Activated T-cell treated with anti-CD3 and anti-CD28 coated beads, Interleukin-2, amount 50 U/mL, for 24 hours (primary cell): ENCODE results near the gene PARVG.

Experiments
- DNase-seq: peaks from one replicate; pipeline ENCODE4 v3.0.0-alpha.2; 2020
- H3K27ac Mint-ChIP-seq: 2 replicates; pipeline ENCODE4 v1.8.0; 2020; ENCODE audit warnings: mild to moderate bottlenecking, mixed read lengths
- H3K27me3 Mint-ChIP-seq: 2 replicates; pipeline ENCODE4 v1.8.0; 2020; ENCODE audit warnings: mixed read lengths
- H3K36me3 Mint-ChIP-seq: 2 replicates; pipeline ENCODE4 v1.8.0; 2020; ENCODE audit warnings: low read depth, mixed read lengths
- H3K4me1 Mint-ChIP-seq: 2 replicates; pipeline ENCODE4 v1.8.0; 2020; ENCODE audit warnings: low read depth, mixed read lengths
- H3K4me3 Mint-ChIP-seq: 2 replicates; pipeline ENCODE4 v1.8.0; 2020; ENCODE audit warnings: mild to moderate bottlenecking, moderate library complexity, mixed read lengths
- H3K9me3 Mint-ChIP-seq: 2 replicates; pipeline ENCODE4 v1.8.0; 2020; ENCODE audit warnings: mixed read lengths

The PARVG gene

DNA sequence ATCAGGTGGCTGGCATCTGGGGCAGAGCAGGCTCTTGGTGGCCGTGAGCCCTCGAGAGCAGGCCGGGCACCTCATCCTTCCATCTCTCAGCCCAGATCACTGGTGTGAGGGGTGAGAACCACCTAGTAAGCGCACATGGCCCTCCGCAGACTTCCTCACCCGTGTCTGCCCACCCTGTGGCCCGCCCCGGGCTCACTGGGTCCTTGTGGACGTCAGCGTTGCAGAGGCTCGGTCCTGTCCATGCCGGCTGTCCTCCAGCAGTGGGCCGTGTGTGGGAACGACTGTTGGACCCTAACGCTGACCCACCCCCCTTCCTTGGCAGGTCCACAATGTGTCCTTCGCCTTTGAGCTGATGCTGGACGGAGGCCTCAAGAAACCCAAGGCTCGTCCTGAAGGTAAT lies 17.2 kb upstream of the PARVG start:
- Mint-ChIP-seq H3K4me1 (no peaks in the 10 kb centered on the region), H3K36me3 (peaks cover 5% of the 10 kb centered on the region), H3K9me3 (no peaks in the 10 kb centered on the region), H3K27me3 (no peaks in the 10 kb centered on the region), H3K4me3 (no peak overlapping the region), H3K27ac (no peak overlapping the region)
- no peak for DNase-seq

DNA sequence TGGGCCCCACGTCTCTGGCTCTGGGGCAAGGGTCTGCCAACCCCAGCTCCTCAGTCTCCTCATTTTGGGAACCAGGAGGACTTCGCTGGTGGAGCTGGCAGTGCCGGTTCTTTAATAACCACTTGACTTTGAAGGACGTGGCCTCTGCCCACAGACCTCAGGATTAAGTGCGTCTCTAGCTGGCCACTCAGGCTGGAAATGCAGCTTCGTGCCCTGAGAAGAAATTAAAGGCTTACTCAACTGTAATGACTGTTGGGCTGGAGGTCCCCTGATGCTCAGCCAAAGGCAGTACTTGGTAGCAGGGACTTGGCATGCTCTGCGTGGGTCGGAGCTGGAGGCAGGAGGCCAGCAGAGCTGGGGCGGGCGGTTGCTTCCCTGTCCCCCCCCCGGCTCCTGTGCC lies 16.7 kb upstream of the PARVG start:
- no peaks in the 10 kb centered on the region for H3K27me3 Mint-ChIP-seq
- H3K36me3 Mint-ChIP-seq = peaks cover 3% of the 10 kb centered on the region
- H3K4me1 Mint-ChIP-seq = no peaks in the 10 kb centered on the region
- no peak for DNase-seq
- H3K9me3 Mint-ChIP-seq = no peaks in the 10 kb centered on the region
- no peak overlapping the region for H3K27ac Mint-ChIP-seq
- no peak overlapping the region for H3K4me3 Mint-ChIP-seq

DNA sequence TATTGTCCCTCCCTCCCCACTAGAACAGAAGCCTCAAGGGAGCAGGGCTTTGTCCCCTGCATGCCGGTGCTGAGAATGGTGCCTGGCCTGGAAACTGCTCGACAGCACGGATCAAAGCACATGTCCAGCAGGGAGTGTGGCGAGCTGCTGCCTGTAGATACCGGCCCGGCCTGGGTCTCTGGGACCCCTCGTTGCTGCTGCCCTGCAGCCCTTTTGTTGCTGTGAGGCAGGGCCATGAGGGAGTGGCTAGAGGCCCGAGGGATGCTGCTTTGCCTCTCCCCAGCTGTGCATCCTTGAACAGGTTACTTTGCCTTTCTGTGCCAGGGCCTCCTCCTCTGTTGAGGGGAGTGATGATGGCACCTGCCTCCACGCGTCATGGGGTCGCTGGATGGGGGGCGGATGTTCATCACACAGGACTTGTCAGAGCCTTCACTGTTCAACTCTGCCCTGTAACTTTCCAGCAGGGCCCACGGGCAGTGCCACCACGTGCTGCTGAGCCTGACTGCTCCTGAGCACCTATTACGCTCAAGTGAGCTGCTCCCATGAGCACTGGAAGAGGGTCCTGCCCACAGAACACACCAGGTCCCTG lies 15.3 kb upstream of the PARVG start:
- Mint-ChIP-seq H3K4me1 (no peaks in the 10 kb centered on the region), H3K9me3 (no peaks in the 10 kb centered on the region), H3K4me3 (no peak overlapping the region), H3K27me3 (no peaks in the 10 kb centered on the region), H3K27ac (no peak overlapping the region), H3K36me3 (no peaks in the 10 kb centered on the region)
- no peak for DNase-seq

DNA sequence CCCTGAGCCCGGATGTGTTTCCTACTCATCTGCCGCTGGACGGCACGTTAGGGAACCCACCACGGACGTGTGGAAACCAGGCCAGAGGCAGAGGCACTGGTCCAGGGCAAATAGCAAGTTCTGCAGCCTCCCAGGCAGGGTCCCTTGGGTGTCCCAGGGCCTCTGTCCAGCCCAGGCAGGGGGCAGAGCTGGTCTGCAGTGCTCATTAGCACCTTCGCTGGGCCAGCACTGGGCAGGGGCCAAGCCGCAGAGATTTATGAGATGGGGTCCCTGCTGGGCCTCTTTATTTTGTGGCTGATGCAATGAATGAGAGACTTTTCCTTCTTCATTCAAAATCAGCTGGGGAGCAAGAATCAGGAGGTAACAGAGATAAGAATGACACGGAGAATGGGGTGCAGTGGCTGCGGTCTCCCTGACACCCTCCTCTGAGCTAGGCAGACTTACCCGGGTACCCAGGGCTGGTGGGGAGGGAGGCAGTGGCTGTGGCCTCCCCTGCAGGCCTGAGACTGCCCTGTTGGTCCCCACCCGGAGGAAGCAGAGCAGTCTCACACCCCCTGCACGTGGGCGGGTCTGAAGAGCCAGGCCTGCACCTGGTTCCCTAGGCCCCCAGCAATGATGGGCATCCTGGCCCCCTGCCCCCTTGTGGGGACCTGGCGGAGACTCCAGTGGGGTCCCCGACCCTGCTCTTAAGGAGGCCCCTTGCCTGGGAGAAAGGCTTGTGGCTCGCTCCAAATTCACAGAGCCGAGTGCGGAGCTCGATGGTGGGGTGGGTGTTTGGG lies 14.0 kb upstream of the PARVG start:
- Mint-ChIP-seq H3K4me3 (no peak overlapping the region), H3K4me1 (no peaks in the 10 kb centered on the region), H3K9me3 (no peaks in the 10 kb centered on the region), H3K27ac (no peak overlapping the region), H3K36me3 (no peaks in the 10 kb centered on the region), H3K27me3 (no peaks in the 10 kb centered on the region)
- no peak for DNase-seq

DNA sequence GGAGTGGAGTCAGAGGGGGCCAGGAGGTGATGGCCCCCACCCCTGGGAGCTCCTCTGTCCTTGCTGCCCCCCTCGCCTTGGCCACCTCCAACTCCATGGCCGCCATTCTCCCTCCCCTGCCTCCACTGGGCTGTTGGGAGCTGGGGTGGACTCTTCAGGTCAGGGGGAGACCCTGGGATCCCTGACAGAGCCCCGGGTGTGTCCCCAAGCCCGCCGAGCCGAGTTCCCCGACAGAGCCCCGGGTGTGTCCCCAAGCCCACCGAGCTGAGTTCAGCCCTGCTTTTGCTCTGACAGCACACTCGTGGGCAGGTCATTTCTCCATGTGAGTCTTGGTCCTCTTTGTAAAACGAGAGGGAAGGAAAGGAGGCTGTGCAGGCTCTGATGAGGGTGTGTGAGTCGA lies 13.2 kb upstream of the PARVG start:
- Mint-ChIP-seq H3K4me1 (peaks cover 3% of the 10 kb centered on the region), H3K36me3 (no peaks in the 10 kb centered on the region), H3K27me3 (no peaks in the 10 kb centered on the region), H3K9me3 (no peaks in the 10 kb centered on the region), H3K27ac (no peak overlapping the region), H3K4me3 (no peak overlapping the region)
- DNase-seq = no peak

DNA sequence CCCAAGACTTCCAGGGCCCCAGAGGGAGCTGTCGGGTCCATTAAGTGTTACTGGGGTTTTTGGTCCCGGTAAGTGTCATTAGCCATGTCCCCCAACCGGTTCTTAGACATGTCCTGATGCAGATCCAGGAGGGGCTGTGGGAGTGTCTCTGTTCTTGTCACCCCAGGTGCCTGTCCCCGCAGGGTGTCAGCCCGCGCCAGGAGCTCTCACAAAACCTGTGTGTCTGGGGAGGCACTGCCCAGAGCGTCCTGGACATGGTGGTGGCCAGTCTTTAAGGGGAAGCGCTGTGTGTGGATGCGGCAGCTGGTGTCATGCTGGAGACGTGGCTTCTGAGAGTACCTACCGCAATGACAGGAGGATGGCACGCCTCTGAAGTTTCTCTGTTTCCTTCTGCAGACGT lies 12.5 kb upstream of the PARVG start:
- no peak overlapping the region for H3K27ac Mint-ChIP-seq
- no peak overlapping the region for H3K4me3 Mint-ChIP-seq
- no peak for DNase-seq
- no peaks in the 10 kb centered on the region for H3K9me3 Mint-ChIP-seq
- H3K36me3 Mint-ChIP-seq = no peaks in the 10 kb centered on the region
- H3K27me3 Mint-ChIP-seq = no peaks in the 10 kb centered on the region
- peaks cover 4% of the 10 kb centered on the region for H3K4me1 Mint-ChIP-seq

DNA sequence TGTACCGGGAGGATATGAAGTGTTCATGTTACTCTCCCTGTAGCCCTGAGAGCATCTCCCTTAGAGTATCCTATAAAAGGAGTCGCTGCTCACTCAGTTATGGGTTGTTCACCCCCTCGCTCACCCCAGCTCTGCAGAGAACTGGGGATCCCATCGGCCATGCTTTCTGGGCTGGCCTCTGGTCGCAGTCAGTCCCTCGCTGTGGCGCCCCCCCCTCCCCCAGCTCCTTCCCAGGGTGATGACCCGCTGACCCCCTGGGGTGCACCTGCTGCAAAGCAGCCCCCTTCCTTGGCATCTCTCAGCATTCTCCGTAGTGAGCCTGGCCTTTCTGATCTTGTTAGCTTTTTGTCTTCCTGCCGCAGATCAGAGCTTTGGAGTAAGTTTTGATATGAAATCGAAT lies 10.3 kb upstream of the PARVG start:
- Mint-ChIP-seq H3K27me3 (no peaks in the 10 kb centered on the region), H3K27ac (no peak overlapping the region), H3K36me3 (no peaks in the 10 kb centered on the region), H3K4me3 (no peak overlapping the region), H3K4me1 (peaks cover 4% of the 10 kb centered on the region), H3K9me3 (no peaks in the 10 kb centered on the region)
- no peak for DNase-seq

DNA sequence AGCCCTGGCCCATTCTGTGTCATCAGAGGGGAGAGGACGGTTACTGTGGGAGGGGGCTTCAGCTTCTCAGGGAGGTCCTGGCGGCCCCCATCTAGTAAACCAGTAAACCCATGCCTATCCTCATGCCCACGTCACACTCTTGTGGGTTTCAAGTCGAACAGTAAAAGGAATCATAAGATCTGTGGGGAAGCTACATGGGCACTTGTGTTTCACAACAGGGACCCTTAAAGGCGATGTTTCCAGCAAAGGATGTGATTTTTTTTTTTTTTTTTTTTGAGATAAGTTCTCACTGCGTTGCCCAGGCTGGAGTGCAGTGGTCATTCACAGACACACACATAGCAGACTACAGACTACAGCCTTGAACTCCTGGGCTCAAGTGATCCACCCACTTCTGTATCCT lies 9.2 kb upstream of the PARVG start:
- Mint-ChIP-seq H3K27me3 (no peaks in the 10 kb centered on the region), H3K9me3 (no peaks in the 10 kb centered on the region), H3K4me3 (no peak overlapping the region), H3K4me1 (peaks cover 4% of the 10 kb centered on the region), H3K27ac (no peak overlapping the region), H3K36me3 (no peaks in the 10 kb centered on the region)
- DNase-seq = no peak

DNA sequence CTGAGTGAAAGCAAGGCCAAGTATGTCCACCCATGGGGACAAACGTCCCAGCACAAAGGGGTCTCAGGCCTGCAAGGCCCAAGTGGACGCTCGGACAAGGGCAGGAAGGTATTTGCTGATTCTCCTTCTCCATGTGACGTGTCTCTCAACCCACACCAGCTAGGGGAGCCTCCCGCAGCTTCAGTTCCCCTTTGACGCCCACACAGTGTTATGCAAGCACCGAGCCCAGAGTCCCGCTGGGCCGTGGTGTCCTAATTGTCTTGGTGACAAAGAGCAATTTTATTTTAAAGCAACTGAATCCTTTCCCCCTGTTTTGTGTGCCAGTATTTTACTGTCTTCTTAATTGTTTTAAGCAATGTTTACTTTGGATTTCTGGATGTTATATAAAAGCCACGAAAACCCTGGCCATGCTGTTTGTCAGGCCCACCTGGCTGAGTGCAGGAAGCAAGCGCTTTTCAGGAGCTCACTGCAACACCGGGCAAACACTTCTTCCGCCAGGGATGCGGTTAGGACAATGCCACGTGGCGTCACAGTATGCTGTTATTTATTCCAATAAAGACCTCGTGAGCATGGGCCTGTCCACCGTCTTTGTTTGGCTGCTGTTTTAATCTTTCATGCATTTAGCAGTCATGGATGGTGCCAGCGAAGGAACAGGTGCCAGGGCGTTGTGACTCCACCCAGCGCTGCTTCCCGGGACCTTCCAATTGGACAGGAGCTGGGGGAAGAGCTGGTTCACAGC lies 8.2 kb upstream of the PARVG start:
- no peak overlapping the region for H3K27ac Mint-ChIP-seq
- H3K4me1 Mint-ChIP-seq = peaks cover 4% of the 10 kb centered on the region
- no peaks in the 10 kb centered on the region for H3K9me3 Mint-ChIP-seq
- DNase-seq = no peak
- no peak overlapping the region for H3K4me3 Mint-ChIP-seq
- no peaks in the 10 kb centered on the region for H3K27me3 Mint-ChIP-seq
- no peaks in the 10 kb centered on the region for H3K36me3 Mint-ChIP-seq

DNA sequence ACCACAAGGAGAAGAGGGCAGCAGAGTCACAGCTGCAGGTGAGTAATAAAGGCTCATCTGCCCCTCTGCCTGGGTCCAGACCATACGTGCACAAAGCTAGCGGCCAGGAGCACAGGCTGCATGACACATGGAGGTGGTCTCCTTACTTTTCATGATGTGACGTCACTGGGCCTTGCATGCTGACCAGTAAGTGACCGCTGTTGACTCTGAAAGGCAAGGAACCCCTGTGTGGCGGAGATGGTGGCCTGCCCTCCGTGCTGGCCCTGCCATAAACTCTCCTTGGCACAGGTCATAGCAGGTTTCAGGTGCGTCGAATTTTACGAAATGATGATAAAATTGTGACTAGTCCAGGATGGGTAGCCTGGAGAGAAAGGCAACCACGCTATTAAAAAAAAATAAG lies 7.6 kb upstream of the PARVG start:
- no peak overlapping the region for H3K27ac Mint-ChIP-seq
- no peaks in the 10 kb centered on the region for H3K36me3 Mint-ChIP-seq
- H3K4me1 Mint-ChIP-seq = peaks cover 4% of the 10 kb centered on the region
- no peaks in the 10 kb centered on the region for H3K9me3 Mint-ChIP-seq
- H3K4me3 Mint-ChIP-seq = no peak overlapping the region
- no peaks in the 10 kb centered on the region for H3K27me3 Mint-ChIP-seq
- no peak for DNase-seq

DNA sequence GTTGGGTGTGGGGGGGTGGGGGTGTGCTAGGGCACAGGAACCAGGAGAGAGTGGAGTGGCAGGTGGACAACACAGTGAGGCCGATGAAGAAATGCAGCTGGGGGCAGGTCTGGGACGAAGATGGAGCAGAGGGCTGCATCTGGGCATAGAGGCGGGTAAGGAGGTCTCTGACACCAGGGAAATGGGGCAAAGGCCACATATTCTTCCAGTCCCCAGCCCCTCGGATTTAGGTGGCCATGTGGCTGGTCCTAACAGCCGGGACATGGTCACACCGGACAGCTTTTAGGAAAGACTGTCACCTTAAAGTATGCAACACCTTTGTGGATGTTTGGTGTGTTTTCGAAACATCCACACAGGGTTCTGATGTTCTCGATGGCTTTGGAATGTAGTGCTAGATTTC lies 5.0 kb upstream of the PARVG start:
- Mint-ChIP-seq H3K27ac (no peak overlapping the region), H3K27me3 (no peaks in the 10 kb centered on the region), H3K9me3 (no peaks in the 10 kb centered on the region), H3K4me3 (no peak overlapping the region), H3K36me3 (no peaks in the 10 kb centered on the region), H3K4me1 (peaks cover 10% of the 10 kb centered on the region)
- no peak for DNase-seq

DNA sequence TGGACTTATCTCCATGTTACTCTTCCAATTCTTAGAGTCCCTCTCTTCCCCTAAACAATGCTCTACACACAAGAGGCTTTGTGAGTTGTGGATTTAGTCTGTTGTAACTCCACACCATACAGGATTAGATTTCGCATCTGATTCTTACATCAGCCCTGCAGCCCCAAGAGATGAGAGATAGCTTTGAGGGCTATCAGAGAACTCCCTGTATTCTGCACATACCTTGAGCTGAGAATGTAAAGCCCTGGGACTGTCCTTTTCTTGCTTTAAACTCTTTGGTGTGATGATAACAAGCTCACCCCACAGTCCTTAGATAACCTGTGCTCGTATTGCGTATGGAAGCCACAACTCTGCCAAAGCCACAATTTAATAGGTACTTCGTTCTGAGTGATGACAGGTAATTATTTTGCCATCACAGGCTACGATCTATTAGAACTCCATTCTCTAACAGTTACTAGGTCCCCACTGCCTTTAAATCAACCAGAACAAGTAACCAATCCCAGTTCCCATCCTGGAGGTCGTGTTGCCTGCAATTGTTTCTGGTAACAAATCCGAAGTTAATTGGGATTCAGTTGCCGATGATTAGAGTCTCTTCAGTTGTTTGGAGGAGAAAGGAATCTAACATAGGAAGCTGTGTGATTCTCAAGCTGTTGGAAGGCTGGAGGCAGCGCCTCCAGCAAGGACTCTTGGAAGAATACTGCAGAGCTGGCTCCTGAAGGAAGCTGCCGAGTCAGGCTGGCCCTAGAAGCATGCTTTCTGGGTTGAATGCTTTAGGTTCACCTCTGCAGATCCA lies 1.3 kb upstream of the PARVG start:
- Mint-ChIP-seq H3K9me3 (no peaks in the 10 kb centered on the region), H3K27me3 (no peaks in the 10 kb centered on the region), H3K4me1 (peaks cover 26% of the 10 kb centered on the region), H3K36me3 (peaks cover 20% of the 10 kb centered on the region), H3K27ac (no peak overlapping the region), H3K4me3 (no peak overlapping the region)
- no peak for DNase-seq

DNA sequence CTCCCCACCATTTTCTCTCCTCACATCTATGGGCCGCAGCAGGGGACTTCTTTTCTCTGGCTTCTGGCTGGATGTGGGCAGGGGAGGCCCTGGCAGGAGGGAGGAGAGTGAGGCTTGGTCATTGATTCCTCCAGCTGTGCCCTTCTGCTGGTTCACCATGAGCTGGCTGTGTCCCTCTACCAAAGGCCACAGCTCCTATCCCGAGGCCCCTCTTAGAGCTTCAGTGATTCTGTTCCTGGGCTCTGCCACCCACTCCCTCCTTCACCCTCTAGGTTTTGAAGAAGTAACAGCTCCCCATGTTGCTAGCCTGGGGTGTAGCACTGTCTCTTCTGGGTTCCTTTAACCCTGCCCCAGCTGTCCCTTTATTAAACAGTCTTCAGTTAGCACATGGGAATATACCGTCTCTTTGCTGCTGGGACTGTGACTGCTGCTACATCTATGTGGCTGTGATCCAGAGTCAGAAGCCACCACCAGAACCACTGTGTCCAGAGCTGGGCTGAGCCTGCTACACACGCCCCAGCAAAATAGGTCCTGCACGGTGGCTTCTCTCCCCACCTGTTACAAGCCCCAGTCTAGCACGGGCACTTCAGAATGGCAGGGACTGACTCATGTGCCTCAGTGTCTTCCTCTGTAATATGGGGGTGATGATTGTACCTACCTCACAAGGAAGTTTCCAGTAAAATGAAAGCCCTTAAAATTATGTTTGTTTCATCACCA lies 578 bp upstream of the PARVG start:
- H3K36me3 Mint-ChIP-seq = peaks cover 28% of the 10 kb centered on the region
- peak overlapping the region; percentile 96 for H3K27ac Mint-ChIP-seq
- no peak for DNase-seq
- H3K9me3 Mint-ChIP-seq = no peaks in the 10 kb centered on the region
- peak overlapping the region; percentile 90 for H3K4me3 Mint-ChIP-seq
- H3K4me1 Mint-ChIP-seq = peaks cover 33% of the 10 kb centered on the region
- H3K27me3 Mint-ChIP-seq = no peaks in the 10 kb centered on the region
